SH-SY5Y (cell line): ENCODE data around the gene ENO3.

Experiments
- GATA2 ChIP-seq: IDR thresholded peaks from 2 replicates; pipeline ENCODE4 v1.6.1; 2011; ENCODE audit warnings: mild to moderate bottlenecking, low read depth, low read length
- GATA3 ChIP-seq: IDR thresholded peaks from 2 replicates; pipeline ENCODE4 v1.6.1; 2011; ENCODE audit warnings: low read depth, mild to moderate bottlenecking, low read length, moderate library complexity

DNA sequence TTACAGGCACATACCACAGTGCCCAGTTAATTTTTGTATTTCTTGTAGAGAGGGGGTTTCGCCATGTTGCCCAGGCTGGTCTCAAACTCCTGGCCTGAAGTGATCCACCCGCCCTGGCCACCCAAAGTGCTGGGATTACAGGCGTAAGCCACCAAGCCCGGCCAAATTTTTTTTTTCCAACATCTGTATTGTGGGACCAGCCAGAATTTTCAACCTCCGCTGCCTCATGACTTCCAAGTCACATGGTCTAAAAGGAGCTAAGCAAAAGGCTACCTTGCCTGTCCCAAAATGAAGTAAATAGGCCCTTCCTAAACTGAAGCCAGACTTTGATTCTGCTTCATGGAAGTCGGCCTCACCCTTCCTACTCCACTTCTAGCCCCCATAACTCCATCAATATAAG, 20.9 kb downstream of the ENO3 start:
- TF ChIP-seq GATA2 (no peak), GATA3 (no peak)
